ENCODE measurements around the gene ANGPTL7.

The ANGPTL7 gene

DNA sequence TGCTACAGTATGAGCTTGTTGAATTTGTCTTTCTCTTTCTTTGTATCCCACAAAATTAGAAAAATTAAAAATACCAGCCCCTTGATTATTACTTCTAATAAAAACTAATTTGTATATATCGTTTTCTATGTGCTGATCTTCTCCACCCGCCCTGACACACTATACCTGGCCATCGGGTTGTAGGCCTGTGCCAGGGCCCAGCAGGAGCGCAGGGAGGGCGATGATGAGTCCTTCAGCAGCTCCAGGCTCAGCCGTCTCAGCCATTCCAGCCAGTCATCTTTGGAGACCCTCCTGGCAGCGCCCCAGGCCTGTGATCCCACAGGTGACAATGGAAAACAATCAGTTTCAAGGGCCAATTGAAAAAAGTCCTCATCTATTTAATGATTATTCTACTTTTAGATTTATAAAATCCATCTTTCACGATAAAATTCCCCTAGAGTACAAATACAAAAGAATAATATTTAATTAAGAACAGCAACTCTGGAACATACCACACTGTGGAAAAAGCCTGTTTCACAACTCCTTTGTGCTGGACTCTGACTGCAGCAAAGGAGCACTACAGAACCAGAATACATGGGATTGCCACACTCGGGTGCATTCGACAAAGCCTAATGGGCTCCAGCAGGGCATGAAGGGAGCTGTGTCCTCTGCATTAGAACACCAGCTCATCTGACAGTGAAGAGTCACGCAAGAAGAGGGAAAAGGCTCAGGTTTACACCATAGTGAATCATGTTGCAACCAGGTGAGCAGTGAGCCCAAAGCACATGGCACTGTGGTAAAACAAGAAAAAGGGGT lies 15.4 kb downstream of the ANGPTL7 start:
- no peak for DNase-seq (ENCODE audit: low spot score)

DNA sequence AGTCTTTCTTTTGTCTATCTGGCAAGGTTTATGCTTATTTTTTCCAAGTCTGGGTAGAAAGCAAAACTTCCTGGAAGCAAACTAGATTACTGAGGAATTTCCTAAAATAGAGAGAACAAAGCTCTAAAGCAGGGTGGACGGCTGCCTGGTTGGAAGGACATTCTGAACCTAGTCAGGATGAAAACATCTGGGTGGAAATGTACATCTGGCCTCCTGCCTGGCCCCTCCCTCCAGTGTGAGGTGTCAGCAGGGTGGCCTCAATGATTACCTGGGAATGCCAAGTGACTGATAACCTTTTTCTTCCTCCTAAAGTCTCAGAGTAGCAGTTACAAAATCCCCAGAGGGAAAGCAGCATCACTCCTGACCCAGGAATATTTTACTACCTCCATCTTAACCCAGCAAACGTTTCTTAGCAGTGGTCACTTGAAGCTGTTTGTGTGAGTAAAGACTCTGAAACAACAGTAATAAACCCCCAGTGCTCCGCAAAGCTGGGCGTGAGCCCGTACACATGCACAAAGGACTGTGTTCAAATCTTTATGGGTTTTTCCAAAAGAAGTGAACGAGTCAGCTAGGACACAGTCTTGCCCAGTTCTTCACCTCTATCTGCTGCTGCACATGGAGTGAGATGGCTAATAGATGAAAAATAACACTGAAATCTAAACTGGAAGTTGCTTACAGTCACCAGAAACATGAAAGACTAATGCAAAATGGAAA lies 18.9 kb downstream of the ANGPTL7 start:
- DNase-seq (ENCODE audit: low spot score): no peak

GRCh38 chr1:11211461-11211860 lies 22.3 kb downstream of the ANGPTL7 start:
- DNase-seq (ENCODE audit: low spot score): no peak

DNA sequence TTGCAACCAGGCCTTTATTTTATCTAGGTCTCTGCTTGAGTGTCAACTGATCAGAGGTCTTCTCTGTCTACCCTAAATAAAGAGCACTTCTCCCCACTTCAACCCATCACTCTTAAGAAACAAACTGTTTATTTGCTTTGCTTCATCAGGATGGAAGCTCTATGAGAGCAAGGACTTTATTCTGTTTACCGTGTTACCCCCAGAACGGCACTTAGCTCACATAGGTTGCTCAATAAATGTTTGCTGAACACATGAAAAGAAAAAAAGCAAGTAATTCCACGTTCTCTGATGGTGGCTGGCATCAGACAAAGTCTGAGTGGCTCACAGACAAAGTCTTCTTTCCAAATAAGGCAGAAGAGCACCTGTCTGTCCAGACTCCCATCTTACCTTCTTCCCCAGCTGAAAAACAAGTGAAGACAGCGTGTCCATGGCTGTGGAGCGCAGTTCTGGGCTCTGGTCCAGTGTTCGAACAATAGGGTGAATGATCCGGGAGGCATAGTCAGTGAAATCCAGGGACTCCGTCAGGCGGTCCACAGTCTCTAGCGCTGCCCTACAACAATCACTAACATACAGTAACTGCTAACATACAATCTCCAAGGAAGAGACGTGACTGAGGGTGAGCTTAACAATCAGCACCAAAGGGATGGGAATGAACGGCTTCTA lies 22.9 kb downstream of the ANGPTL7 start:
- DNase-seq (ENCODE audit: low spot score): no peak

GRCh38 chr1:11214698-11215380 lies 25.7 kb downstream of the ANGPTL7 start:
- no peak for DNase-seq (ENCODE audit: low spot score)

DNA sequence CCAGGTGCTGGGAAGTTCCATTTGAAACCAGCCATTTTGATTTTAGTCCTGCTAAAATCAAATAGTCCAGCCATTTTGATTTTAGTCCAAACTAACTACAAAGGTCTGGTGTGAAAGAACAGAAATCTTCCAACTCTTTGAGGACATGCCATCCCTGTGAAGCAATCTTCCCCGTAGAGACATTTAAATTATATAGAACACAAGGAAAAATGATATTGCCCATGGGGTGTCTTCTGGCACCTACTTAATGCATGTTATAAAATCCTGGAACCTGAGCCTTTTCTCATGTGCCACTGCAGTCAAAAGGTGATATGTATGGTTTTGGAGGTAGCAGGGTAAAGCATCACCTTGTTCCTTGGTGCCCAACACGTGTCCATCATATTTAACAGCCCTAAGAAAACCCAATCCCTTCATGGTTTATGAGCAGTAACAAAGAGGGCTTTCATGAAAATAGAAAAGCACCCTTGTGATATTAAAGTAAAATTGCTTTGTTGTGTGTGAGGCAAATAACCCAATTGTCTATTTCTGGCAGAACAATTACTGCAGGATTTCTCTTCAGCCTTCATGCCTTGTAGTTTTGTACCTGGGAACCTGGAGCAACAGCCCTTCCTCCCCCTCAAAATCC lies 26.3 kb downstream of the ANGPTL7 start:
- DNase-seq (ENCODE audit: low spot score): no peak

- no peak for DNase-seq (ENCODE audit: low spot score)
Observed at GRCh38 chr1:11216074-11216473, 26.9 kb downstream of the ANGPTL7 start.

DNA sequence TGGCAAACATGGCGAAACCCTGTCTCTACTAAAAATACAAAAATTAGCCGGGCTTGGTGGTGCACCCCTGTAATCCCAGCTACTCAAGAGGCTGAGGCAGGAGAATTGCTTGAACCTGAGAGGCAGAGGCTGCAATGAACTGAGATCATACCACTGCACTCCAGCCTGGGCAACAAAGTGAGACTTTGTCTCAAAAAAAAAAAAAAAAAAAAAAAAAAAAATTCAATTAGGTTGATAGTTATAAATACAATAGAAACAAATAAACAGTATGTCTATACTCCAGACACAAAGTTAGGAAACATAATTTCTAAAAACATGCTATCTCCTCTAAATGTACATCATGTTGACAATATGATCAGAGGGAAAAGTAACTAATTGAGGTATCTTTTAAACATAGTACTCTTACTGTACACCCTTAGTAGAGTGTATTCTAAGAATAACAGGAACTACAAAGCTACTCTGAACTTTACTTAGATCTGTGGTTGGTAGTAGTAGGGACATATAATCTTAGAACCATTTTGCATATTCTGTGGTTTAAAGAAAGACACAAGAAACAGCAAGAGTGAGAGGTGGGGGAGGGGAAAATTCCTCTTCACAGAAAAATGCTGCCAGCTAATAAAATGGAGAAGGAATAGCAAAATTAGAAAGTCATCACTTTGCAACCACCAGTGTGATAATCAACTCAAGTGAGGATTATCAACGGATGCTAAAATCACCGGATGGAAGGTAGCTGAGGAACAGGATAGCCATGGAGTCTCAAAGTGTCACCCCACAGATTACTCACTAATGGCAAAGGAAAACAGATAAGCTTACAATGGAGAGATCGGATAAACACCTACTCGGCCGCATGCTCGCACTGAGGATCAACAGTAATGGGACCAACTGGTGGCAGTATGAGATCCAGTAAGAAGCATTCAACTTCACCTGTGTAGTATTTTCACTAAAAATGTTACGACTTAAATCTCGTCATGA lies 38.2 kb downstream of the ANGPTL7 start:
- DNase-seq (ENCODE audit: low spot score): no peak

DNA sequence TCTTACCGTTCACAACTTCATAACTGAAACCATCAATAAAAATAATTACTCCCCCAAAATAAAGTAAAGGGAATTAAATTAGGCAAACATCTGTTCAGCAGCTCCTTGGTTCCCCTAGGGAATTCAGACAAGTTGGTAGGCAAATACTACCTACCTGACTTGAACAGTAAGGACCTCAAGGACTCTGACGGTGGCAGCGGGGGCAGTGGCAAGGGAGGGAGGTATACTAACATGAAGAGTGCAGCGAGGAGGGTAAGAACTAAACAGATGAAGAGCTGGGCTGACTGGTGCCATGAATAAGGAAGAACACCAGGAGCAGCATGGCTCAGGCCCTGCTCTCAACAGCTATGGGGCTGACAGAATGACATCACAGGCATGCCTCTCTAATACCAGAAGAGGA lies 40.0 kb downstream of the ANGPTL7 start:
- no peak for DNase-seq (ENCODE audit: low spot score)

DNA sequence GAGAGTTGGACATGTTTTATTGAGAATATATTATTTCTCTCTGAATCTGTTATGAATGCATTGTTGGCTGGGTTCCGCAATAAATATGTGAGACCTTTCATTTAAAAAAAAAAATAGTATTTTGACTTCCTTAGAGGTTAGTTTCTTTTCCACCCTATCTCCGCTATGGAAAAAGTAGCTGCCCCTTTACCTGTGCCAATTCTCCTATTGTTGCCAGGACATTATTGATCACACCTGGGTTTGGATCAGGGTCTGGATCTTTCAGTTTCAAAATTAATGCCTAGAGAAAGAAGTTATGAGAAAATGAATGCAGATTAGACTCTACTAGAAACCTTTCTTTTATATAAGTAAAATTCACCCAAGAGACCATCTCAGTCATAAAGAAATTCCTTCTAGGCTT lies 44.1 kb downstream of the ANGPTL7 start:
- DNase-seq (ENCODE audit: low spot score): no peak

- no peak for DNase-seq (ENCODE audit: low spot score)
Observed at GRCh38 chr1:11237356-11237755, 48.2 kb downstream of the ANGPTL7 start.

- no peak for DNase-seq (ENCODE audit: low spot score)
Observed at GRCh38 chr1:11238311-11238710, 49.2 kb downstream of the ANGPTL7 start.

- no peak for DNase-seq (ENCODE audit: low spot score)
Observed at GRCh38 chr1:11245248-11245647, 56.1 kb downstream of the ANGPTL7 start.

All from left forelimb (tissue), 1 donor.